OCI-LY1 (cell line): ENCODE measurements around the gene PHLDB3.

Experiments used
- EZH2 ChIP-seq: fragments of 200-600 bp; sonication (generic), shearing (Covaris generic); IDR thresholded peaks from 2 replicates; pipeline ENCODE4 v1.8.0; 2017; ENCODE audit warnings: borderline replicate concordance, mixed run types, mild to moderate bottlenecking, antibody characterized with exemption, low read length, moderate library complexity, mixed read lengths
- TF ChIP-seq, protein P1 (sequence below): fragments of 200-600 bp; sonication (generic), shearing (Covaris generic); IDR thresholded peaks from 2 replicates; pipeline ENCODE4 v1.5.1; 2017; ENCODE audit warnings: mild to moderate bottlenecking, antibody characterized with exemption, low read length, moderate library complexity, mixed read lengths

GRCh38 chr19:43552616-43553015 lies 48.1 kb upstream of the PHLDB3 start:
- TF ChIP-seq, protein P1, sequence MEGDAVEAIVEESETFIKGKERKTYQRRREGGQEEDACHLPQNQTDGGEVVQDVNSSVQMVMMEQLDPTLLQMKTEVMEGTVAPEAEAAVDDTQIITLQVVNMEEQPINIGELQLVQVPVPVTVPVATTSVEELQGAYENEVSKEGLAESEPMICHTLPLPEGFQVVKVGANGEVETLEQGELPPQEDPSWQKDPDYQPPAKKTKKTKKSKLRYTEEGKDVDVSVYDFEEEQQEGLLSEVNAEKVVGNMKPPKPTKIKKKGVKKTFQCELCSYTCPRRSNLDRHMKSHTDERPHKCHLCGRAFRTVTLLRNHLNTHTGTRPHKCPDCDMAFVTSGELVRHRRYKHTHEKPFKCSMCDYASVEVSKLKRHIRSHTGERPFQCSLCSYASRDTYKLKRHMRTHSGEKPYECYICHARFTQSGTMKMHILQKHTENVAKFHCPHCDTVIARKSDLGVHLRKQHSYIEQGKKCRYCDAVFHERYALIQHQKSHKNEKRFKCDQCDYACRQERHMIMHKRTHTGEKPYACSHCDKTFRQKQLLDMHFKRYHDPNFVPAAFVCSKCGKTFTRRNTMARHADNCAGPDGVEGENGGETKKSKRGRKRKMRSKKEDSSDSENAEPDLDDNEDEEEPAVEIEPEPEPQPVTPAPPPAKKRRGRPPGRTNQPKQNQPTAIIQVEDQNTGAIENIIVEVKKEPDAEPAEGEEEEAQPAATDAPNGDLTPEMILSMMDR, result no peak
- no peak for TF ChIP-seq EZH2
